GM19452 (cell line): ENCODE data around the gene TMEM106A.
"Not testable (repeated sequence)": the region's sequence is repeated elsewhere in the genome, so short reads cannot be mapped to it uniquely, and the experiment has no call there.

Source experiments
- ATAC-seq: cut with Tn5 transposase; IDR thresholded peaks from one replicate; pipeline ENCODE4 v1.9.1; 2021; ENCODE audit not compliant: unreplicated experiment

TMEM106A gene

GRCh38 chr17:43211480-43212402 lies at the start of gene TMEM106A:
TMEM106A (plus strand) TSS chr17:43211875; CDS start chr17:43213042, 1,167 bp downstream.
- peak; percentile 73 for ATAC-seq

- not testable (repeated sequence) for ATAC-seq
Observed at GRCh38 chr17:43165971-43166370, 45.7 kb upstream of the TMEM106A start.

GRCh38 chr17:43169561-43170139 lies 42.0 kb upstream of the TMEM106A start:
- no peak for ATAC-seq

- ATAC-seq = peak; percentile 72
Observed at GRCh38 chr17:43170140-43170765, 41.4 kb upstream of the TMEM106A start.

- peak; percentile 76 for ATAC-seq
Observed at GRCh38 chr17:43170766-43171585, 40.7 kb upstream of the TMEM106A start, which contains the start of gene NBR1. NBR1 (plus strand) TSS chr17:43171214; CDS start chr17:43175800, 4,586 bp downstream.

GRCh38 chr17:43171586-43172487 lies 39.8 kb upstream of the TMEM106A start:
- no peak for ATAC-seq

GRCh38 chr17:43175213-43176118 lies 36.2 kb upstream of the TMEM106A start:
- ATAC-seq = no peak

GRCh38 chr17:43176119-43176570 lies 35.5 kb upstream of the TMEM106A start:
- ATAC-seq = no peak

- no peak for ATAC-seq
Observed at GRCh38 chr17:43183921-43184320, 27.8 kb upstream of the TMEM106A start.

- not testable (repeated sequence) for ATAC-seq
Observed at GRCh38 chr17:43186656-43187055, 25.0 kb upstream of the TMEM106A start.

GRCh38 chr17:43193251-43193650 lies 18.4 kb upstream of the TMEM106A start:
- ATAC-seq = no peak

GRCh38 chr17:43199633-43200032 lies 12.0 kb upstream of the TMEM106A start:
- ATAC-seq = no peak

- no peak for ATAC-seq
Observed at GRCh38 chr17:43200127-43200526, 11.5 kb upstream of the TMEM106A start.

- not testable (repeated sequence) for ATAC-seq
Observed at GRCh38 chr17:43203013-43203412, 8.7 kb upstream of the TMEM106A start.

GRCh38 chr17:43210576-43210975 lies 1.1 kb upstream of the TMEM106A start:
- no peak for ATAC-seq

GRCh38 chr17:43211123-43211479 lies 574 bp upstream of the TMEM106A start:
- no peak for ATAC-seq

- no peak for ATAC-seq
Observed at GRCh38 chr17:43212641-43213490, 1.2 kb downstream of the TMEM106A start.

GRCh38 chr17:43213545-43213944 lies 1.9 kb downstream of the TMEM106A start:
- ATAC-seq = no peak
